GM12878 (cell line): ENCODE results near the gene LOXL4. TPM values are rescaled to one million over a fixed set of nuclear protein-coding genes. Genes with fewer than 3 reads are reported as not detected.

ENCODE experiments used
- ATAC-seq: fragments of 200-7000 bp; cut with Tn5 transposase; 3 replicates; pipeline ENCODE4 v1.9.1; 2020; ENCODE audit warnings: mild to moderate bottlenecking, moderate library complexity
- BruUV-seq: library from RNA; stranded (reverse); fragments of 400-500 nt; replicated peaks from 2 replicates; lab custom pipeline; 2021; lab: Mats Ljungman, UMichigan
- CTCF ChIA-PET: fragments of 300-600 bp; sonication (Branson Sonifier 250); formaldehyde crosslinking; extraction: SDS; loops from one replicate; lab custom pipeline; 2021; ENCODE audit warnings: inconsistent platforms; lab: Yijun Ruan, JAX
- POLR2A ChIA-PET: fragments of 350-600 bp; formaldehyde crosslinking; extraction: SDS; loops from one replicate; lab custom pipeline; 2021; ENCODE audit warnings: inconsistent platforms; lab: Charles Lee
- RAD21 ChIA-PET: fragments of 300-600 bp; sonication (Branson Sonifier 250); formaldehyde crosslinking; loops from one replicate; lab custom pipeline; 2023; ENCODE audit warnings: antibody characterized with exemption; ENCODE audit not compliant: unreplicated experiment; lab: Charles Lee
- SMC1A ChIA-PET: fragments of 300-600 bp; sonication (Branson Sonifier 250); formaldehyde crosslinking; loops from one replicate; lab custom pipeline; 2023; ENCODE audit not compliant: unreplicated experiment, uncharacterized antibody; lab: Charles Lee
- DNase-seq: peaks from one replicate; pipeline ENCODE4 v3.0.0-alpha.2; 2011; ENCODE audit warnings: low read depth, low spot score
- FAIRE-seq: peaks from 3 replicates; lab custom pipeline; 2011; peaks lifted over from hg19 to GRCh38; lab: Jason Lieb, UNC
- H2AFZ ChIP-seq: 2 replicates; pipeline ENCODE4 v1.6.0; 2011; ENCODE audit warnings: low read depth, low read length, control low read depth; ENCODE audit not compliant: control insufficient read depth
- H3K27ac ChIP-seq: 2 replicates; pipeline ENCODE4 v1.5.1; 2011; ENCODE audit warnings: control low read depth; ENCODE audit not compliant: control insufficient read depth, insufficient read depth
- H3K27me3 ChIP-seq, 2 experiments: replicated peaks in 1 of 2; 2 replicates each; pipeline versions ENCODE4 v1.6.0 to v1.6.1; 2011; ENCODE audit warnings: low read length in 1 of 2; ENCODE audit not compliant: control insufficient read depth in 2 of 2, insufficient read depth in 2 of 2
- H3K36me3 ChIP-seq, 2 experiments: 2 replicates each; pipeline ENCODE4 v1.5.1; 2011; ENCODE audit warnings: low read length in 1 of 2; ENCODE audit not compliant: control insufficient read depth in 2 of 2, insufficient read depth in 2 of 2
- H3K4me1 ChIP-seq: 2 replicates; pipeline ENCODE4 v1.6.1; 2011; ENCODE audit warnings: mild to moderate bottlenecking, low read length, moderate library complexity, mixed read lengths; ENCODE audit not compliant: control insufficient read depth, insufficient read depth
- H3K4me2 ChIP-seq: 2 replicates; pipeline ENCODE4 v1.6.0; 2011; ENCODE audit warnings: control low read depth; ENCODE audit not compliant: control insufficient read depth, insufficient read depth
- H3K4me3 ChIP-seq: fragments of 200-600 bp; sonication (generic); 2 replicates; pipeline ENCODE4 v1.5.1; 2016
- H3K79me2 ChIP-seq: 2 replicates; pipeline ENCODE4 v1.6.0; 2011; ENCODE audit warnings: low read length; ENCODE audit not compliant: control insufficient read depth, insufficient read depth
- H3K9ac ChIP-seq: 2 replicates; pipeline ENCODE4 v1.8.0; 2011; ENCODE audit warnings: low read length, control low read depth, mixed read lengths; ENCODE audit not compliant: control insufficient read depth, insufficient read depth
- H3K9me3 ChIP-seq: replicated peaks from 3 replicates; pipeline ENCODE4 v1.5.1; 2011; ENCODE audit warnings: mild to moderate bottlenecking, low read length; ENCODE audit not compliant: control insufficient read depth, insufficient read depth
- H4K20me1 ChIP-seq: 2 replicates; pipeline ENCODE4 v1.6.0; 2011; ENCODE audit not compliant: control insufficient read depth, insufficient read depth
- GATAD2B ChIP-seq: fragments of 450-650 bp; conservative IDR thresholded peaks from 2 replicates; pipeline ENCODE4 v1.6.1; 2017; ENCODE audit warnings: low read depth, mild to moderate bottlenecking, moderate library complexity
- KDM1A ChIP-seq: fragments of 200-600 bp; sonication (generic); IDR thresholded peaks from 2 replicates; pipeline ENCODE4 v1.6.1; 2016; ENCODE audit warnings: borderline replicate concordance
- NR2C1 ChIP-seq: fragments of 450-650 bp; IDR thresholded peaks from 2 replicates; pipeline ENCODE4 v1.6.1; 2017; ENCODE audit warnings: antibody characterized with exemption, mild to moderate bottlenecking, moderate library complexity
- RAD51 ChIP-seq: fragments of 450-650 bp; IDR thresholded peaks from 2 replicates; pipeline ENCODE4 v1.6.1; 2016; ENCODE audit warnings: moderate library complexity, mild to moderate bottlenecking, inconsistent platforms
- SKIL ChIP-seq: fragments of 450-650 bp; IDR thresholded peaks from 2 replicates; pipeline ENCODE4 v1.6.1; 2017; ENCODE audit warnings: mild to moderate bottlenecking, low read depth, inconsistent platforms; ENCODE audit not compliant: poor library complexity, severe bottlenecking
- SREBF1 ChIP-seq: IDR thresholded peaks from 2 replicates; pipeline ENCODE4 v1.6.1; 2012; ENCODE audit warnings: mild to moderate bottlenecking, low read length
- ZBTB4 ChIP-seq: fragments of 450-650 bp; formaldehyde crosslinking; IDR thresholded peaks from 2 replicates; pipeline ENCODE4 v1.4.0; 2022; ENCODE audit warnings: mild to moderate bottlenecking, moderate library complexity
- in situ Hi-C: fragments of 300-500 bp; cut with MboI; formaldehyde crosslinking; loops from 9 replicates; pipeline ENCODE4 v1.14.3; 2018; ENCODE audit warnings: mixed read lengths
- intact Hi-C: fragments of 100-400 bp; cut with micrococcal nuclease; formaldehyde crosslinking; loops from one replicate; pipeline ENCODE4 v1.14.2; 2022; ENCODE audit not compliant: unreplicated experiment
- polyA plus RNA-seq, 11 experiments: library from polyadenylated mRNA; depleted of rRNA in 4 of 11; unstranded in 6 of 11; stranded (reverse) in 5 of 11; fragments of >200 nt; fragmentation: Nextera tagmentation in 4 of 11; fragmentation: Illumina TruSeq in 1 of 11; extraction: Ambion mirVana in 4 of 11; extraction: Trizol in 1 of 11; gene quantifications; 1 replicate in 1 of 11; 2 replicates in 10 of 11; pipeline versions ENCODE4 v1.2.1 to v1.2.3, GENCODE V29; 2011 to 2016; ENCODE audit warnings: inconsistent platforms in 2 of 11, missing spikeins in 2 of 11, low read depth in 1 of 11
- total RNA-seq, 4 experiments: library from RNA; depleted of rRNA in 3 of 4; stranded (reverse); fragments of >200 nt in 3 of 4; fragmentation: Illumina TruSeq in 1 of 4; extraction: Trizol in 1 of 4; gene quantifications; 2 replicates each; pipeline versions ENCODE4 v1.2.1 to v1.2.3, GENCODE V29; 2013 to 2021

LOXL4 gene
- total and polyA plus RNA-seq, 10 of the 15 experiments (the other 5 are each of a cell fraction or from before 2014, with no cell fraction given), result 0.02 to 0.12 (median 0.08) TPM; not detected in 3

- H3K4me1 ChIP-seq, result no peaks in the 10 kb centered on the region
- H3K4me2 ChIP-seq, result no peak overlapping the region
- no peak overlapping the region for H3K4me3 ChIP-seq
- TF ChIP-seq ZBTB4 (CRISPR knock-in tag), result no peak
- TF ChIP-seq SREBF1, result no peak
- no peak for TF ChIP-seq NR2C1
- no peak for TF ChIP-seq SKIL
- no peak for TF ChIP-seq GATAD2B
- no peak for TF ChIP-seq KDM1A
- no peak for TF ChIP-seq RAD51
- in situ Hi-C loops, result no loop called here
- H4K20me1 ChIP-seq, result no peaks in the 10 kb centered on the region
- H3K36me3 ChIP-seq, result no peaks in the 10 kb centered on the region
- RAD21 ChIA-PET, result no interaction called here
- POLR2A ChIA-PET, result no interaction called here
- no peaks in the 10 kb centered on the region for H3K9me3 ChIP-seq
- SMC1A ChIA-PET, result no interaction called here
- no peak; the same call in 2 of the 3 replicates for ATAC-seq
- no peak overlapping the region for H3K27ac ChIP-seq
- no peak overlapping the region for H2AFZ ChIP-seq
- no peak for DNase-seq
- H3K27me3 ChIP-seq, result peaks cover 0 to 2% of the 10 kb centered on the region in 2 experiments; a peak in 3 of 4 replicates
- H3K79me2 ChIP-seq, result no peaks in the 10 kb centered on the region
- CTCF ChIA-PET, result no interaction called here
- no peak for FAIRE-seq
- intact Hi-C loops, result no loop called here
- H3K9ac ChIP-seq, result no peak overlapping the region
- no TSS peak for BruUV-seq
Measured at GRCh38 chr10:98316661-98317060, 48.7 kb upstream of the LOXL4 start.
